ENCODE measurements around the gene SLC2A4RG.

DNA sequence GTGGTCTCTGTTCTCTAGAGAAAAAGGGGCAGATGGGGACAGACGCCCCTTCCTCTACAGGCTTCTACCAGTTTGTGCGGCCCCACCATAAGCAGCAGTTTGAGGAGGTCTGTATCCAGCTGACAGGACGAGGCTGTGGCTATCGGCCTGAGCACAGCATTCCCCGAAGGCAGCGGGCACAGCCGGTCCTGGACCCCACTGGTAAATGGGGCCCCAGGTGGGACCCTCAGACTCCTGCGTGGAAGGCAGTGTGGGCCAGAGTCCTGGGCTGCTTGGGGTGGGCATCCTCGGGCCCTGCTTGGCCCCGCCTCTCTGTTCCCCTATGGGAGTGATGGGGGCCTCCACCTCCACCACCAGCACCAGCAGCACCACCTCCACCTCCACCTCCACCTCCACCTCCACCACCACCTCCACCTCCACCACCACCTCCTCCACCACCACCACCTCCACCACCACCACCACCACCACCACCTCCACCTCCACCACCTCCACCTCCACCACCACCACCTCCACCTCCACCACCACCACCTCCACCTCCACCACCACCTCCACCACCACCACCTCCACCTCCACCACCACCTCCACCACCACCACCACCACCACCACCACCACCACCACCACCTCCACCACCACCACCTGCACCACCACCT lies 46.4 kb upstream of the SLC2A4RG start:
- TF ChIP-seq POLR2AphosphoS5 (IDR thresholded peaks at IDR 0.05; ENCODE audit: borderline replicate concordance, low read depth, low read length), result no peak
- TF ChIP-seq EZH2 (IDR thresholded peaks at IDR 0.05), result no peak

Data from SK-N-MC (cell line).